Esophagus muscularis mucosa (tissue), 4 donors: ENCODE results near the gene MFSD6. TPM values are rescaled to one million over a fixed set of nuclear protein-coding genes. Genes with fewer than 3 reads are reported as not detected.

Experiments
- DNase-seq: peaks from one replicate; pipeline ENCODE4 v3.0.0-alpha.2; 2017; ENCODE audit errors: extremely low spot score
- H3K27ac ChIP-seq, 4 donors: fragments of 200-600 bp; sonication (generic); replicated peaks in 1 of 4; 1 replicate in 3 of 4; 2 replicates in 1 of 4; pipeline ENCODE4 v1.5.1; 2016 to 2019; ENCODE audit warnings: mild to moderate bottlenecking in 1 of 4
- H3K27me3 ChIP-seq, 4 donors: fragments of 200-600 bp; sonication (generic); one replicate each; pipeline versions ENCODE4 v1.5.1 to v1.6.0; 2016 to 2019
- H3K36me3 ChIP-seq, 4 donors: fragments of 200-600 bp; sonication (generic); one replicate each; pipeline ENCODE4 v1.5.1; 2016 to 2019
- H3K4me1 ChIP-seq, 4 donors: fragments of 200-600 bp; sonication (generic); one replicate each; pipeline ENCODE4 v1.5.1; 2016 to 2019
- H3K4me3 ChIP-seq, 4 donors: fragments of 200-600 bp; sonication (generic); 1 replicate in 2 of 4; 2 replicates in 2 of 4; pipeline ENCODE4 v1.5.1; 2016 to 2019; ENCODE audit warnings: mild to moderate bottlenecking in 4 of 4, moderate library complexity in 1 of 4
- H3K9me3 ChIP-seq, 4 donors: fragments of 200-600 bp; sonication (generic); 1 replicate in 3 of 4; 2 replicates in 1 of 4; pipeline ENCODE4 v1.5.1; 2016 to 2019
- EP300 ChIP-seq: sonication (generic); formaldehyde crosslinking; IDR thresholded peaks from one replicate; pipeline ENCODE4 v1.6.1; 2017; ENCODE audit warnings: antibody characterized with exemption
- POLR2A ChIP-seq: fragments of 450-650 bp; IDR thresholded peaks from one replicate; pipeline ENCODE4 v1.6.1; 2017; ENCODE audit warnings: antibody characterized with exemption, moderate library complexity, mild to moderate bottlenecking, low read depth
- POLR2AphosphoS5 ChIP-seq, 2 donors: sonication (generic); formaldehyde crosslinking; IDR thresholded peaks; one replicate each; pipeline ENCODE4 v1.6.1; 2017; ENCODE audit warnings: antibody characterized with exemption in 2 of 2
- WGBS: methylation state at CpG from one replicate; pipeline ENCODE4 v1.1.5; 2018; 5-methylcytosine and 5-hydroxymethylcytosine counted together
- intact Hi-C: fragments of 100-400 bp; cut with DNase I; formaldehyde crosslinking; loops from one replicate; pipeline ENCODE4 v1.15.1; 2023
- total RNA-seq, 4 donors: library from RNA; depleted of rRNA; stranded (reverse); fragments of >200 nt; gene quantifications; one replicate each; pipeline versions ENCODE4 v1.1.0 to v1.2.1, GENCODE V29; 2016
- TF ChIP-seq, protein P1 (sequence below), 3 experiments: fragments of 200-600 bp in 2 of 3; fragments of 450-650 bp in 1 of 3; sonication (generic) in 2 of 3; IDR thresholded peaks; one replicate each; pipeline ENCODE4 v1.5.1; 2017 to 2019; ENCODE audit warnings: antibody characterized with exemption in 3 of 3, mild to moderate bottlenecking in 2 of 3, moderate library complexity in 1 of 3

The MFSD6 gene
- total RNA-seq, 4 donors from 2014 or later: 145 to 180 (median 163) TPM

DNA sequence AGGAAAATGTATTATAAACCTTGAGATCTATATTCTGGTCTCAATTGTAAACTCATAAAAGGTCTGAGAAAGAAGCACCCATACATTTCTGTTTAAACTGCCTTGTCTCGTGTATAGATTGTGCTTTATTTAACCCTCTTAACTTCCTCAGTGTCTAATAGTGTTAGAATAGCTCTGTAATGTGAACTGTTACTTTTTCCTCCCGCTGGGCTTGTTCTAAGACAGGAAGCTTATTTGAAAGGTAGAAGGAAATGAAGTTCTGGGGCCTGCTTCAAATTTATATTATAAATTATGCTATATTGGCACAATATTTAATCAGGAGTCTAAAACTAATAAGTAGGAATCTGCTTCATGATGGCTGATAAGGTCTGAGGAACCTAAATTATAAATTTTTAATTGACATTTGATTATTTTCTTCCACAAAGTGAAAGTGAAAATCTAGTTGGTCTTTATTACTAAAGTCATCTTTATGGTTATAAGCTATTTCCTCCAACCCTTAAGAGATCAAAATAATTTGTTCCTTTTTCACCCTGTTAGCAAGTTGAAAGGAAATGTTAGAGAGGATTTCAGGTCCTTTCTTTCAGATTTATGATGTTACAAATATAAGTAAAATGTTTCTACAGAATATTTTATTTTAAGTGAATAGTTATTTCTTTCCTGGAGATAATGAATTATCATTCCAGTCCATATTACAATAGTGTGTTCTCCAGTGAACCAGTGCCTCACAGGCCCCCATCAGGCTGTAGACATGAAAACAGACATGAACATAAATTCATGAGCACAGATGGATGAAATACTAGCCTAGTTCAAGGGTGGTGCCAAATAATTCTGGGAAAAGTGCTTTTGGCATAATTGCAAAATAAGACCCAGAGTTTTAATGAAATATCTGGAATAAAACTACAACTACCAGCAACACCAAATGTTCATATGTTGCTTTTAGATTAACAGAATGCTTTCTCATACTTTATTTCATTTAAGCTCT lies 7.9 kb downstream of the MFSD6 start:
- no peak for TF ChIP-seq POLR2AphosphoS5 (IDR thresholded peaks at IDR 0.05)
- no peak for TF ChIP-seq POLR2A
- peaks cover 16 to 69% (median 68%) of the 10 kb centered on the region in 4 donors for H3K4me1 ChIP-seq
- no peak overlapping the region for H3K4me3 ChIP-seq
- H3K27ac ChIP-seq: no peak overlapping the region
- intact Hi-C loops: no loop called here
- no peaks in the 10 kb centered on the region for H3K27me3 ChIP-seq
- H3K36me3 ChIP-seq: no peaks in the 10 kb centered on the region
- no peak for DNase-seq
- WGBS: 56% methylated on average over 2 of the region's 2 CpGs
- no peaks in the 10 kb centered on the region for H3K9me3 ChIP-seq

DNA sequence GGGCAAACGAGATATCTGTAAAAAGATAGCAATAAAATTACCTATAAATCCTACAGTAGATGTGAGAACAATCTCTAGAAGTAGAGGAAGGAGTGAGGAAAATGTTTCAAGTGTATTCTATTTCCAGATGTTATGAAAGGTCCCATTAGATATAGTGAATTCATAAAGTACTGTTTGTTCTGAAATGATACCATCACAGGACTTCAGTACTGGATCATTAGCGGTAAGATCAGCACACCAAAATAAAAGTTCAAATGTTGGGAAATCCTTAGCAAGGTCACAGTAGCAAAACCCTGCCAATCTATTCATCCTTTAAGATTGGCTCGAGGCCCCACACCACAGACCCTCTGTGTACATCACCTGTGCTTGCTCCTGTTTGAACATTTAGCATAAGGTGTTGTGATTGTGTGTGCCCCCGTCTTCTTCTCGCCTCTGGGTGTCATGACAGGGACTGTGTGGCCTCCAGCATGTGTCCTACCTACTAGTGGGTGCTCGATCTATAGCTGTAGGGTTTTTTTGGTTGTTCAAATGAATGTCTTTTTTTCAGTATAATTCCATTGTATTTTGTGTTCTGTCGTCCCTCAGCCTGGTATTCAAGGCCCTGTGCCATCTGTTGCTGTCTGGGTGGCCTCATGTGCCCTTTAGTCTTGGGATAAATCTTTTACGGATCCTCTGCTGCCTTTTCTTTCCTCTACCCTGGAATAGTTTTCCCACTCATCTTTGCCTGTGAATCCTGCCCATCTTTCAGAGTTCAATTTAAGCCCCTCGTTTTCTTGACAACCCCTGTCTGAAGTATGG lies 9.1 kb downstream of the MFSD6 start:
- Histone ChIP-seq H3K27me3 (no peaks in the 10 kb centered on the region), H3K4me3 (no peak overlapping the region), H3K36me3 (no peaks in the 10 kb centered on the region), H3K4me1 (peaks cover 16 to 66% (median 62%) of the 10 kb centered on the region in 4 donors), H3K9me3 (no peaks in the 10 kb centered on the region), H3K27ac (no peak overlapping the region)
- intact Hi-C loops: no loop called here
- TF ChIP-seq POLR2AphosphoS5 (IDR thresholded peaks at IDR 0.05): no peak
- WGBS: 95% methylated on average over 9 of the region's 9 CpGs
- no peak for DNase-seq

DNA sequence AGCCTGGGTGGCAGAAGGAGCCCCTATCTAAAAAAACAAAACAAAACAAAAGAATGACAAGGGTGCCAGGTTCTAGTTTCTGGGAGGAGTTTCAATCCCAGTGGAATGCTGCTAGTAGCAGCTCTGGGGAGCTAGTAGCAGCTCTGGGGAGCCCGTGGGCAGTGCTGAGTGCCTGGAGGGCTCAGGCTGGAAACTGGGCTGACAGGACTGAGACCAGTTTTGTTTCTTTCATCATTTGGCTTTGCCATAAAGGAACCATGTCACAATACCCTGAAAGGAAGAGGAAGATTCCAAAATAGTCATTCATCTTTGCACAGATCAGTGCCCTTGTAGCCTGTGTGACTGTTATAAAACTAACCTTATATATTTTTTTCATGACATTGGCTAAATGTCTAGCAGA lies 10.6 kb downstream of the MFSD6 start:
- no peak for TF ChIP-seq POLR2A
- TF ChIP-seq EP300: no peak
- TF ChIP-seq POLR2AphosphoS5 (IDR thresholded peaks at IDR 0.05): no peak
- TF ChIP-seq, protein P1, sequence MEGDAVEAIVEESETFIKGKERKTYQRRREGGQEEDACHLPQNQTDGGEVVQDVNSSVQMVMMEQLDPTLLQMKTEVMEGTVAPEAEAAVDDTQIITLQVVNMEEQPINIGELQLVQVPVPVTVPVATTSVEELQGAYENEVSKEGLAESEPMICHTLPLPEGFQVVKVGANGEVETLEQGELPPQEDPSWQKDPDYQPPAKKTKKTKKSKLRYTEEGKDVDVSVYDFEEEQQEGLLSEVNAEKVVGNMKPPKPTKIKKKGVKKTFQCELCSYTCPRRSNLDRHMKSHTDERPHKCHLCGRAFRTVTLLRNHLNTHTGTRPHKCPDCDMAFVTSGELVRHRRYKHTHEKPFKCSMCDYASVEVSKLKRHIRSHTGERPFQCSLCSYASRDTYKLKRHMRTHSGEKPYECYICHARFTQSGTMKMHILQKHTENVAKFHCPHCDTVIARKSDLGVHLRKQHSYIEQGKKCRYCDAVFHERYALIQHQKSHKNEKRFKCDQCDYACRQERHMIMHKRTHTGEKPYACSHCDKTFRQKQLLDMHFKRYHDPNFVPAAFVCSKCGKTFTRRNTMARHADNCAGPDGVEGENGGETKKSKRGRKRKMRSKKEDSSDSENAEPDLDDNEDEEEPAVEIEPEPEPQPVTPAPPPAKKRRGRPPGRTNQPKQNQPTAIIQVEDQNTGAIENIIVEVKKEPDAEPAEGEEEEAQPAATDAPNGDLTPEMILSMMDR (IDR thresholded peaks at IDR 0.05): no peak
- WGBS: 57% methylated on average over 1 of the region's 1 CpG
- intact Hi-C loops: no loop called here

DNA sequence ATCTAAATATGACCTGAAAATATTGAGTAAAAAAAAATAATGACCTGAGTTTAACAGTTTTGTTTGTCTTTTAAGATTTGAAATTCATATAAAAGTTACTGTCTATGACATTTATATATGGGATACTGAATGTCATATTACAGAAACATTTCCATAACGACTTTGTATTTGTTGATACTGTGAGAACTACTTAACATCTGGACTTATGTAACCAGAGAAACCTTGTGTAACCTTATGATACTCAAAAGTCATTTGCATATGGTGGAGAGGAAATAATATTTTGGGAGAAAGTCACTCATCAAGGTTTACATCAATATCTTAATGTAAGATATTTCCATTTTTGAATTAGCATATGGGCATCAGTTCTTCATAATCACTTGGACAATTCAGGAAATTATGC lies 12.6 kb downstream of the MFSD6 start:
- intact Hi-C loops: no loop called here
- DNase-seq: no peak
- TF ChIP-seq POLR2A: no peak
- no peak for TF ChIP-seq POLR2AphosphoS5 (IDR thresholded peaks at IDR 0.05)
- TF ChIP-seq, protein P1 (IDR thresholded peaks at IDR 0.05): no peak
- no peak for TF ChIP-seq EP300
- Histone ChIP-seq H3K4me1 (peaks cover 11 to 45% (median 35%) of the 10 kb centered on the region in 4 donors), H3K27me3 (no peaks in the 10 kb centered on the region), H3K4me3 (no peak overlapping the region), H3K36me3 (no peaks in the 10 kb centered on the region), H3K27ac (no peak overlapping the region), H3K9me3 (no peaks in the 10 kb centered on the region)
- WGBS: 35% methylated on average over 1 of the region's 1 CpG

More for the DNA sequence above, 10.6 kb downstream of the MFSD6 start:
- no peaks in the 10 kb centered on the region for H3K27me3 ChIP-seq
- H3K4me3 ChIP-seq: no peak overlapping the region
- H3K4me1 ChIP-seq: peaks cover 12 to 52% (median 48%) of the 10 kb centered on the region in 4 donors
- no peaks in the 10 kb centered on the region for H3K36me3 ChIP-seq
- no peak for DNase-seq
- no peaks in the 10 kb centered on the region for H3K9me3 ChIP-seq
- no peak overlapping the region for H3K27ac ChIP-seq

DNA sequence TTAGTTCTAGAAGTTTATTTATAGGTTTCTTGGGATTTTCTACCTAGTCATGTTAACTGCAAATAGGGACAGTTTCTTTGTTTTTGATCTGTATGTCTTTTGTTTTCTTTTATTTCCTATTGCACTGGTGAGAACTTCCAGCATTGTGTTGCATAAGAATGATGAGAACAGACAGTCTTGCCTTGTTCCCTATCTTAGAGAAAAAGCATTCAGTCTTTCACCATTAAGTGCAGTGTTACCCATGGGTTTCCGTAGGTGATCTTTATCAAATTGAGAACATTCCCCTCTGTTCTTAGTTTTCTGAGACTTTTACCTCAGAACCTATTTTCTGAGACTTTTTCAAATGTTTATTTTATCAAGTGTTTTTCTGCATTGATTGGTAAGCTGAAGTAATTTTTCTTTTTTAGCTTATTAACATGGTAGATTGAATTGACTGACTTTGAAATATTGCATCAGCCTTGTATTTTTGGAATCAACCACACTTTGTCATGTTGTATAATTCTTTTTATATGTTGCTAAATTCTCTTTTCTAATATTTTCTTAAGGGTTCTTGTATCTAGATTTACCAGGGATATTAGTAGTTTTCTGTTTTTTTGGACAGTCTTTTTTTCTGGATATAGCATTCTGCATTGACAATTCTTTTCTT lies 17.2 kb downstream of the MFSD6 start:
- no peak for TF ChIP-seq POLR2AphosphoS5 (IDR thresholded peaks at IDR 0.05)
- TF ChIP-seq, protein P1 (IDR thresholded peaks at IDR 0.05): no peak
- no peak for TF ChIP-seq POLR2A
- TF ChIP-seq EP300: no peak
- Histone ChIP-seq H3K36me3 (peaks cover 0 to 6% (median 5%) of the 10 kb centered on the region in 4 donors), H3K4me3 (no peak overlapping the region), H3K4me1 (peaks cover 0 to 13% (median 7%) of the 10 kb centered on the region in 4 donors), H3K27me3 (no peaks in the 10 kb centered on the region), H3K27ac (no peak overlapping the region), H3K9me3 (no peaks in the 10 kb centered on the region)
- intact Hi-C loops: no loop called here
- no peak for DNase-seq
- WGBS: 83% methylated on average over 1 of the region's 1 CpG
